Colon (tissue), 2 donors: ENCODE data around the gene CYP27B1.

Experiments
- FAIRE-seq: peaks from 2 replicates; lab custom pipeline; 2012; peaks lifted over from hg19 to GRCh38; lab: Jason Lieb, UNC
- donor health status: control.
- donor health status: control.

CYP27B1 gene

DNA sequence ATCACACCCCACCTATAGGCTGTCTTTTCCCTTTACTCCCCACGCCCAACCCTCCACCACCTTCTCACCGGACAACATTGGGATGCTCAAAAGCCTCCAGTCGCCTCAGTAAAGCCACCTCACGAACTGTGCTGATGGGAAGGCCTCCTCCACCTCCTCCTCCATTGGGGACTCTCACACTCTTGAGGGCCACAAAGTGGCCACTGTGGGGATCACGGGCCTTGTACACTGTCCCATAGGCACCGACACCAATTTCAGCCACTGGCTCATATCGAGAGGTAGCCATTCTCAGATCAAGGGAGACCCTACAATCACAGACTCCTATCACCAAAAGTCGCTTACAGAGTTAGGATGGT is 15.5 kb downstream of the CYP27B1 start:
- FAIRE-seq = no peak

DNA sequence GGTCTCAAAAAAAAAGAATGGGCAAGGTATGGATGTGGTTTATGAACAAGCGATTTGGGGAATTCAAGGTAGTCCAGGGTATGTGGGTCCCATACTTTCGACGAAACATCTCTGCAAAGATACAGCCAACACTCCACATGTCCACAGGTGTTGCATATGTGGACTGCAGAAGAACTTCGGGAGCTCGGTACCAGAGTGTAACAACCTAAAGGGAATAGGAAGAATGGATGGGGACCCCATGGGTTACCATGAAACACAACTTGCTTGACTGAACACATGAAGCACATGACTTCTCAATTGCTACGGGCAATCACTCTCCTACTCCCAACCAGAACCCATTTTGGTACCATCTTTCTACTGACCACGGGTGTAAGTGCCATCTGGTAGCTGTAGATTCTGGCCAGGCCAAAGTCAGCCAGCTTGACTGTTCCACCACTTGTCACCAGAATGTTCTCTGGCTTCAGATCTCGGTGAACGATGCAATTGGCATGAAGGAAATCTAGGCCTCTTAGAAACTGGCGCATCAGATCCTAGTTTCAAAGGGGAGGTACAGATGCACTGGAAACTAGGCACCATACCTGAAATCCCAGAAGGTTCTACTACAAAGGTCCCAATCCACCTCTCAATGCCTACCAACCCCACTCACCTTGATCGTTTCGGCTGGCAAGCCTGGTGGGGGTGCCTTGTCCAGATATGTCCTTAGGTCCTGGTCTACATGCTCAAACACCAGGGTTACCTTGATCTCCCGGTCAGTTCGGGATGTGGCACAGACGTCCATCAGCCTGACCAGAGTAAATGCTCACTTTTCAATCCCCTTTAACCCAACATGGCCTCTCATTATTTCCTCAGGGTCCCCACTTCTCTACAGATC is 16.1 kb downstream of the CYP27B1 start:
- FAIRE-seq = no peak

DNA sequence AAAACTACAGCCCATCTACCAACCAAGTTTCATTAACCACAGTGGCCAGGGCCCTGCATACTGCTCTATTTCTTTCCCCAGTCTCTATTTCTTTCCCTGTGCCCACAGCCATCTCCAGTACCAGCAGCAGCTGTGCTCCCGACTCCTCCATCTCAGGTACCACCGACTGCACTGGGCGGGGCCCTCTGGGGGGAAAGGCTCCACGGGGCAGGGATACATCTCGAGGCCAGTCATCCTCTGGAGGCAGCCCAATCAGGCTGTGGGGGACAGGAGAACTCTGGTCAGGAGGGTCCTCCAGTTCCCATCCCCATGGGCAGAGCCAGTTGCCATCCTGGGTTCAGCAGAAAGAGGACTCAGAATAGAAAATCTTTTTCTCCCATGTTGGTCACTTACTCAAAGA is 17.8 kb downstream of the CYP27B1 start:
- no peak for FAIRE-seq

DNA sequence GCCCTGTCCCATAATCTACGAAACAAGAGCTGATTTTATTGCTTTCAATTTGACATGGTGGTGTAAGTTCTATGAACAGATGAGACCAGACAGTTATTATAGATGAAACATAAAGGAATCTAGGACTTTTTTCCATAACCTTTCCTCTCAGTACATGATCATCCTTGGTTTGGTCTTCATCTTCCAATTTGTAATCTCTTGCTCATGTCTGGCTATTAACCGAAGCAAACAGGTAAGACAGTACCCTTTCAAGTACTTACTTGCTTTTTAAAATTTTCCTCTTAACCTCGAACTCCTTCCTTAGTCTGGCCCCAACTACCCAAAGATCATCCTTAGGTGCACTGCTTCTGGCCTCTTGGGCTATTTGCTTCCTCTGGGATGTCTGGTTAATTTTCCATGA is 20.9 kb downstream of the CYP27B1 start:
- FAIRE-seq = no peak

DNA sequence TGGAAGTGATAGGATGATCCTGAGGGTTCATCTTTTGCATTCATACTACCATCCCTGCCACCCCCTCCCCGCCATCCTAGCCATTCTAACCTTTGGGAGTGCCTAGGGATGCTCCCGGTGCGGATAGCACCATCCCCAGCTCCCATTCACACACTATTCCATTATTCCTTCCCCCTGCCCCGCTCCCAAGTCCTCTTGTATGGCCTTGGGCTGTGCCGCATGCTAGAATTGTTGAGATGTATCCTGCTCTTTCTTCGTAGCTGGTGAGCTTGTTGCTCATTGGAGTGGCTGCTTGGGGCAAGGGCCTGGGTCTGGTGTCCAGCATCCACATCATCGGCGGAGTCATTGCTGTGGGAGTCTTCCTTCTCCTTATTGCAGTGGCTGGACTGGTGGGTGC is 21.4 kb downstream of the CYP27B1 start:
- FAIRE-seq = no peak

DNA sequence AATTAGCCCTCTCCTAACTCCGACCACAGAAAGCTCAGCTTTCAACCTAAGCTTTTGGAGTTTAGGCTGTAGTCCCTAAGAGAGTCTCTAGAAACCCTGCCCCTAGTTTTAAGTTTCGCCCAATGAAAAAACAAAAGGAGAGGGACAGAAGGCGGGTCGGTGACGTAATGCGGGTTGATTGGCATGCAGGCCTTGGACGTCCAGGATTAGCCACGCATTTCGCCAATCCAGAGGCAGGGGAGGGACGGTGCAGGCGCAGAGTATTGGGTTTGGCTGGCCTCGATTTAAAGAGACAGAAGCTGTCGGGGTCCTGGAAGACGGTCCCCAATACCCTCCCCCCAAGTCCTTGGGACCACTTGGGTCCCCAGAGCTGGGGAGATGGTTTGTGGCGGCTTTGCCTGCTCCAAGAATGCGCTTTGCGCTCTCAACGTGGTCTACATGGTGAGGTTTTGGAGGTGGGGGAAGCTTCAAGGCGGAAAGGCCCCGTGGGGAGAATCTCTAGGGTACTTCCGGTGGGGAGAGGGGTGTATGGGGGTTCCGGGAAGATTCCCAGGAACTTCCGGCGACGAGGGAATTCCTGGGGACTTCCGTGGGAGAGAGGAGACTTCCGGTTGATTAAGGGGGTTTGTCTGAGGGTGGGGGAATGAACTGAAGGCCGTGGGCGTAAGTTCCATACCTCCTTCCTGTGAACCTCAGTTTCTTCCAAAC is 21.9 kb downstream of the CYP27B1 start, which contains the start of gene TSPAN31:
TSPAN31 (plus strand) TSS at position 263 of the 708 bp plus-strand sequence; CDS start at position 379, 116 bp downstream.
- no peak for FAIRE-seq

DNA sequence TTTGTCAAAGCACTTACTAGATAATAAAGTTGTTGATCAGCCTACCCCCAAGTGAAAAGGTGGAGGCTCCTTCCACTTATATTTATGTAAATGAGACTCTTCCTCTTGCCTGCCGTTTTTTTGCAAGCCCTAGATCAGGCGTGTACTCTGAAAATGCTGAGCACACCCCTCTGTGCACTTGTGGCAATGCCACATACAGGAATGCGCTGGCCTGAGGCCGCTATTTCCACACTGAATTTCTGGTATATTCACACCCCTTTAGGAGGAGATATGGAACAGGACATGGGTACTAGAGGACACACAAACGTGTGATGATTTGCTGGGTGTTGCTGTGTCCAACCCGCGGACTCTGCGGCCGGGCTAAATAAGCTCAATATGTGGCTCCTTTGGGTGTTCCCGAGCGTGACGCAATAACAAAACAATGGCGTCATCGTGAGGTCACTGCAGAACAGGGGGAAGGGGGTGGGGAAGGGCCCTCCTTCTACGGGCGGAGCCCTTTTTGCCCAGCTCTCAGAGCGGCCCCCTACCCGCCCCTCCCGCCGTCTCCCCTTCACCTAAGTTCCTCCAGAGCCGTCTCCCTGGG is 22.6 kb downstream of the CYP27B1 start:
- no peak for FAIRE-seq

DNA sequence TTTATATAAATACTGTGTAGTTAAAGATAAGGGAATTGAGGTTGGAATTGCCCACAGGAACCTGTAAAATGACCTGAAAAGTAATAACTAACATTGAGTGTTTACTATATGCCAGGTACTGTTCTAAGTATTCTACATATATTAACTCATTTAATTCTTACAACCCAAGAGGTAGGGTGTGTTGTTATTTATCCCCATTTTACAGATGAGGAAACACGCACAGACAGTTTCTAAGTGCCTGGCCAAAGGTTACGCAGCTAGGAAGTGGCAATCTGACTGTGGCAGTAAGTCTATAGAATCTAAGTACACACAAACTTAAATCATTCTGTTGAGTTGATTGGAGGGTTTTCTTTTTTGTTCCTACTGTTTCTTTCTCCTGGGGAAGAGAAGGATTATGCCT is 23.1 kb downstream of the CYP27B1 start:
- FAIRE-seq = no peak

DNA sequence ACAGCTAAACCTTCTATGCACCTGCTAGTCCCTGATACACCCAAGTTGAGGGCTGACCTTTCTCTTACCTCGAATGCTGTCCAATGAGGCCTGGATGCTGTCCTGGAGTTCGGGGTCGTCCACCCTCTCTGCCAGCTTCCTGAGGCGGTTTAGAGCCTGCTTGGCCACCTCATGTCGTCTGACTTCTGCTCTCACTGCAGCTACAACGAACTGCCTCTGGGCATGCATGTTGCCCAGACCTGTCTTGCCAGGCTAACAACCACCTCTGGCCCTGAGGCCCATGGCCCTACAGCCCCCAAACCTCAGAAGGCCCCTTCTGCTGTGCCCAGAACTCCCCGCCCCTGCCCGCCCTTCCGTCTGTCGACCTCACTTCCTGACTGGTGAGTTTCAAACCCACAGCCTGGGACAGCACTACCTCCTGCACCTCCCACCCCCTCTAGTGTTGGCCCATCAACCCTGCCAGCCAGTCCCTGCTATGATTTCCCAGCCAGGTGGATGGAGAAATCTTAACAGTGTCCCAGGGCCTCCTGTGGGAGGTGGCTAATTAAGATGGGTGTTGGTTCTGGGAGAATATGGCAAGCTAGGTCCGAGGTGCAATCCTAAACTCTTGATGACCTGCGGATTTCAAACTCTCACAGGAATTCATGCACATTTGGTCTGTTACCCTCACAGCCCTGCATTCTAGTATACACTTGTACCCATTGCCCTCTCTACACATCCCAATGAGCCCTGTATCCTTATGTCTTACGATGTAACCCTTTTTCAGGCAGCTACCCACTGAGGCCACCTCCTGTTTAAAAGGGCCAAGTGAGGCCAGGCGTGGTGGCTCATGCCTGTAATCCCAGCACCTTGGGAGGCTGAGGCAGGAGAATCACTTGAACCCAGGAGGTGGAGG is 24.8 kb downstream of the CYP27B1 start:
- FAIRE-seq = no peak

DNA sequence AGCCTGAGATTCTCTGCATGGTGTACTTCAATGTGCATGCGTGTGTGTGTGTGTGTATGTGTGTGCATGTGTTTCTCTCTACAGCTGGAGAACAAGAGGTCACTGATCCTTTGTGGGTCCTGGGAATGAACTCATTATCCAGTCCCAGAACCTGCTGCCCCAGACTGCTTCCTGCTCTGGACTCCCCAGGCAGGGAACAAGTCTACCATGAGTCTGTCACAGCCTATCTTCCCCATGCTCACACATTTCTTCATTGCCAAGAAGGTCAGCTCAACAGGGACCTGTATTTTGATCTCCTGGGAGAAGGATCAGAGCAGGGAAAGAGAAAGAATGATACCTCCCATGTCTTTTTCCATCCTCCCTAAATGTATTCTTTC is 25.5 kb downstream of the CYP27B1 start:
- no peak for FAIRE-seq

DNA sequence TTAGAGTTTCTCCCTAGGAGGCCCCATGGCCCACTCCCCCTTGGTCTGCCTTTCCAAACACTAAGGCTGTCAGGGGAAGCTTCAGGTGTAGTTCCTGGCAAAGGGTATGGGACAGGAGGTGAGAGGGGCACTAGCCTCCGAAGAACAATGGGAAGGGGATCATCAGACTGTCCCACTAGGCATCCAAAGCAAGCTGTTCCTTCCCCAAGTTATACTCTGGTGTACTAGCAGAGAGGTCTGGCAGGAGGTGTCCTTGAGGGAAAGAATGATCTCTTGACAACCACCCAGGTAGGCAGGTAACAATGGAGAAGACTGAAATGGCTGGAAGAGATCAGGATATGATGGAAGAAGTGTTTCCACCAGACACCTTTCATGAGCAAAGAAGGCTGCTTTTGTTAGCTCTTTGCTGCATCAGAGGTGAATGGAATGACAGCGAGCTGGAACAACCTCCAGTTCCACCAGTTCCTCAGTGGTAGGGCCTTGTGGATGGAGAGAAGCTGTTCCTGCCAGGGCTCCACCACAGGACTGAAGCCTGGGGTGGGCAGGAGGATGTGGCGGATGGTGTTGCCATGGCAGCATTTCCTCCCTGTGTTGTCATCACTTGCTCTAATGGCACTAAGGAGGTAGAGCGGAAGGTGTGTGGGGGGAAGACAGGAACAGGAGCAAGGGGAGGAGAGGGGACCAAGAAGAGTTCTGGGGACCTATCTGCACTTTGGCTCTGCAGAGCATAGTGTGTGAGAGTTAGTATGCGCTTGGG is 26.0 kb downstream of the CYP27B1 start:
- no peak for FAIRE-seq

DNA sequence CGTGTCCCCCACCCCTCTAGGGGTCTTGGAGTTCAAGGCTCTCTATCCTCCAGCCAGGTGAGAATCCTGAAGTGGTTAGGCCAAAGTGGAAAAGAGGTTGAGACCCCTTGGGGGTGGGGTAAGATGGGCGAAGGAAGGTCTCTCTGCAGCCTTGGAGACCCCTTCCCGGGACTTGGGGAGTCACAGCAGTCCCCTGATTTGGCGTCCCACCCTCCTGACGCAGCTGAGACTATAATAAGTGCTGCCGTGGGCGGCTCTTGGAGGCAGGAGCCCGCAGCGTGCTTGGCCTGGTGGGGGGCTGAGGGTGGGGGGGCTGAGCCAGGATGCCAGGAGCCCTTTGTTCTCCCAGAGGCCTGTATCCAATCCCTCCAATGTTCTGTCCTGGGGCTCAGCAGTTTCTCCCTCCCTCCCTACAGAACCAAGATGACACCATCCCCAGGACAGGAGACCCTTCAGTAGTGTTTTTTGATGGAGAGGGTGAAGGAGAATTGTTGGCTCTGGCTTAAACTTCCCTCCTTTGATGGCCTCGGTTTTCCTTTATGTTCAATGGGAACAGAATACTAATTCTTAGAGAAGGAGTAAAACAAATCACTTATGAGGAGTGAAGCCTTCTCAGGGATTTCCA is 26.9 kb downstream of the CYP27B1 start:
- no peak for FAIRE-seq

DNA sequence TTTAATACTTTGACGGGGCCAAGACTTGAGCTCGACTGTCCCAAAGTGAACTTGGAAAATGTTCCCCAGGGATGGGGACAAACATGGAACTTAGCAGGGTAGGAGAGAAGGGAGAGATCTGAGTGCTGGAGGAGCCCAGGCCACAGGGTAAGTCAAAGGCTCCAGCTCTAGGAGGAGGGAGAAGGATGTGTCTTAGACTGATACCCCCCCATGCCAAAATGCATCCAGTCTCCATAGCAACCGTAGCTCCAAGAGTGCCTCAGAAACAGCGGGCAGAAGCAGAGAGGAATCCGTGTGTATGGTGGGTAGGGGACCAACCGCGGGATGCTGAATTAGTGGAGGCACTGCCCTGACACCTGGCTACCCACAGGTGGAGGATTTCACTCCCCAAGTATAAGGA is 27.5 kb downstream of the CYP27B1 start:
- no peak for FAIRE-seq

DNA sequence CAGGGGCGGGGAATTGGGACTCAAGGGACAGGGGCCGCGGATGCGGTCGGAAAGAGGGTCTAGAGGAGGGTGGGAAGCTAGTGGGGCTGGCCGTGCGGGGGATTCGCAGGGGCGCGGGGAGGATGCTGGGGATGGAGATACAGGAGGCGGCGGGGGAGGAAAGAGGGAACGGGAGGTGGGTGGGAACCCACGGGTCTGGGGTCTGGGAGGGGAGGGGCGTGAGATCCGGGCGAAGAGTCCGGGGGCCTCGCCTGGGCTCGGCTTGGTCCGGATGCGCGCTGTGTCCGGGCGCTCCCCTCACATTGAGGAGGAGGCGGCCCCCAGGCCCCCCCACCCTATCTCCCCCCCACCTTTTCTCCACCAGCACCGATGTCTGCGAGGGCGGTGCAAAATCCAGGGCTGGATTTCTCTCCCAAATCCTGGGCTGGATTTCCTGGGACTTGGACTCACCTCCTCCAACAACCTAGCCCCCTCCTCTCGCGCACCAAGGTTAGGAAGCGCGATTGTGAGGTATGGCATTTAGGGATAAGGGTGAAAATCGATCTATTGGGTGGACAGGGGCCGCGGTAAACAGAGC is 28.1 kb downstream of the CYP27B1 start, which contains the start of gene AGAP2:
AGAP2 (minus strand) TSS at position 82 of the 577 bp plus-strand sequence. CDS start 496 bp downstream, outside the sequence.
- no peak for FAIRE-seq

DNA sequence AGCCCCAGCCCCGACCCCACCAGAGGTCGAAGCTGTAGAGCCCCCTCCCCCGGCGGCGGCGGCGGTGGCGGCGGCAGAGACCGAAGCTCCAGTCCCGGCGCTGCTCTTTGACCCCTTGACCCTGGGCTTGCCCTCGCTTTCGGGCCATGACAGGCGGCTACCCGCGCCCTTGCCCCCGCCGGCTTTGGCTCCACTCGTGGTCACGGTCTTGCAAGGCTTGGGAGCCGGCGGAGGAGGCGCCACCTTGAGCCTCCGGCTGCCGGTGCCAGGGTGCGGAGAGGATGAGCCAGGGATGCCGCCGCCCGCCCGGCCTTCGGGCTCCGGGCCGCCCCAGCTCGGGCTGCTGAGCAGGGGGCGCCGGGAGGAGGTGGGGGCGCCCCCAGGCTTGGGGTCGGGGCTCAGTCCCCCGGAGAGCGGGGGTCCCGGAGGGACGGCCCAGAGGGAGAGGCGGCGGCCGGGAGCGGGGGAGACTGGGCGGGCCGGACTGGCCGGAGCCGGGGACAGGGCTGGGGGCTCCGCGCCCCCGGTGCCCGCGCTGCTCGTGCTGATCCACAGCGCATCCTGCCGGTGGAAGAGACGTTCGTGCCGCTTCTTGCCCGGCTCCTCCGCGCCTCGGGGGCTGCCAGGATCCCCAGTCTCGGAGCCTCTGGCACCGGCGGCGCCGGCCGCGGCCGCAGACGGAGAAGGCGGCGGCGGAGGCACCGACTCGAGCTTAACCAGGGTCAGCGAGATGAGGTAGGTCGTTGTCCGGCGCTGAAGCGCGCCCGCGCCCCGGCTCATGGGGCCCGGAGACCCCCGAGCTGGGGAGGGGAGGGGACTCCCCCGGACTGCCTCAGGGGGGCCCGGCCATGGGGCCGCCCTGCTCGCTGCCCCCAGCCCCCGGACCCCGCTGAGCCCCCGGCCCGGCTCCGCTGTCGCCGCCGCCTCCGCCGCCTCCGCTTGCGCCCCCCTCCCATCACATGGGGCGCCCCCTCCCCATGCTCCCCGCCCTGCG is 29.1 kb downstream of the CYP27B1 start:
- FAIRE-seq = no peak

DNA sequence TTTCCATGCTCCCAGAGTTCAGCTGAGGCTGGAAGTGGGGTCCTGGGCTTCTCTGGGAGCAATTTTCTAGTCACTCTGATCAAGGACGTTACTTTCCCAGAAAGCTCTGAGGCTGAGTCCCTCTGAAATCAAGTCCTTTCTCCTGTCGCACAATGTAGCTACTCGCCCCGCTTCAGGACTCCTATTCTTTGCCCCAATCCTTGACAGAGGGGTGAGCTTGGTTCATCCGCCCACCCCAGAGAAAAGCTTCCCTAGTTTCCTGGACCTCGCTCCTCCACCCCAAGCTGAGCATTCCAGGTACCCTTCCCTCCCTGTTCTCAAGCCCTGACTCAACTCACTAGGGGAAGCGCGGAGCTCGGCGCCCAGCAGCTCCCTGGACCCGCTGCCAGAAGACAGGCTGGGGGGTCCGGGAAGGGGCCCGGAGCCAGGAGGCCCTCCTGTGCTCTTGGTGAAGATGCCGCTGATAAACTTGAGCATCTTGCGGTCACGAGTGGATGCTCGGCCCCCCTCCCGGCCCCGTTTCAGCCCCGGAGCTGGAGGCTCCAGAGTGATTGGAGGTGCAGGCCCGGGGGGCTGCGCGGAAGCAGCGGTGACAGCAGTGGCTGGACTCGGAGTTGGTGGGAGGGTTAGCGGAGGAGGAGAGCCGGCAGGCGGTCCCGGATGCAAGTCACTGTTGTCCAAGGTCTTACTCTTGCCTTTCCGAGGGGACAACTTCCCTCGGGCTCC is 30.0 kb downstream of the CYP27B1 start:
- FAIRE-seq = no peak

DNA sequence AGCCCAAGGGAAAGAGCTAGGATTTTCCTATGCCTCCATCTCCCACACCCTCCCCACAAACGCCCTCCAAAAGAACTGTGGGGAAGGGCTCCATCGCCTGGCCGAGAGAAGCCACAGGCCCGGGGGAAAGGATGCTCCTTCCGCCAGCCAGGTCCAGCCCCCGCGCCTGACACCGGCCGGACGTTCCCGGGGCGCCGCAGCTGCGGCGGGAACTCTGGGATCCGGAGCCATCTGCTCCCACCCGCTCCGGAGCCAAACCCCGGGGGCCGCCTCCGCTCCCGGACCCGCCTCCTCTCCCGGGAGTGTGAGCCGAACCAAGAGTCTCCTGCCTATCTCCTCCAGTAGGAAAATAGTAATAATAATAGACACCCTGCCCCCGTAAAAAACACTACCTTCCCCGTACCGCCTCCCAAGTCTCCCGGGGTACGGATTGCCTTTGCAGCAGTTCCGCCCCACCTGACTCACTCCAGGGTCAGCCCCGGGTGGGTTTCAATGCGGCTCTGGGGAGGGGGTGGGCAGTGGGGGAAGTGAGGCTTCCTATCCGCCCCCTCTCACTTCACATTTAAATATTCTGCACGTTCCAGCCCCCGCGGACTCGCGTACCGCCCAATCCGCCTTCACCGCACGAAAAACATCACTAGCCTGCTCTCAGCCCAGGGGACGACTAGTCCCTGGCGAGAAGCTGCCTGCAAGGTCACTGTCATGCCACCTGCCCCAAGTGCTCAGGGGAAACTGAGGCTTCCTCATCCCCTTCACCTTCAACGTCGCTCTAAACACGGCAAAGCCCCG is 30.7 kb downstream of the CYP27B1 start:
- no peak for FAIRE-seq
